ENCODE data around the gene MRPL14. TPM values are rescaled to one million over a fixed set of nuclear protein-coding genes. Genes with fewer than 3 reads are reported as not detected.

Gene MRPL14
- total and polyA plus RNA-seq, 9 of the 15 experiments (the other 6 are each of a cell fraction or from before 2014, with no cell fraction given) = 126 to 424 (median 165) TPM

DNA sequence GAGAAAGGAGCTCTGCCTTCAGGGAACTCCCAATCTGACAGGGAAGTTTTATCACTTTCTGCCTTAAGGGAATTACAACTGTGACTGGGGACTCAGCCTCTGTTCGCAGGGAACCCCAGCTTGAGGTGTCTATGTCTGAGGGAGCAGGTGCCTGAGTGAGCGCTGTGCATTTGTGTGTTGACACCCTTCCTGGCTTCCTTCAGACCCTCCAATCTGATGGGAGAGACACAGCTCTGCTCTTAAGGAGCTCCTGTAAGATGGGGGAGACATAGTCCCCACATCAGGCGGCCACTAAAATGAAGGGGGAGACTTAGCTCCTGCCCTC, 62.3 kb downstream of the MRPL14 start (continued):
- TF ChIP-seq, protein P1, sequence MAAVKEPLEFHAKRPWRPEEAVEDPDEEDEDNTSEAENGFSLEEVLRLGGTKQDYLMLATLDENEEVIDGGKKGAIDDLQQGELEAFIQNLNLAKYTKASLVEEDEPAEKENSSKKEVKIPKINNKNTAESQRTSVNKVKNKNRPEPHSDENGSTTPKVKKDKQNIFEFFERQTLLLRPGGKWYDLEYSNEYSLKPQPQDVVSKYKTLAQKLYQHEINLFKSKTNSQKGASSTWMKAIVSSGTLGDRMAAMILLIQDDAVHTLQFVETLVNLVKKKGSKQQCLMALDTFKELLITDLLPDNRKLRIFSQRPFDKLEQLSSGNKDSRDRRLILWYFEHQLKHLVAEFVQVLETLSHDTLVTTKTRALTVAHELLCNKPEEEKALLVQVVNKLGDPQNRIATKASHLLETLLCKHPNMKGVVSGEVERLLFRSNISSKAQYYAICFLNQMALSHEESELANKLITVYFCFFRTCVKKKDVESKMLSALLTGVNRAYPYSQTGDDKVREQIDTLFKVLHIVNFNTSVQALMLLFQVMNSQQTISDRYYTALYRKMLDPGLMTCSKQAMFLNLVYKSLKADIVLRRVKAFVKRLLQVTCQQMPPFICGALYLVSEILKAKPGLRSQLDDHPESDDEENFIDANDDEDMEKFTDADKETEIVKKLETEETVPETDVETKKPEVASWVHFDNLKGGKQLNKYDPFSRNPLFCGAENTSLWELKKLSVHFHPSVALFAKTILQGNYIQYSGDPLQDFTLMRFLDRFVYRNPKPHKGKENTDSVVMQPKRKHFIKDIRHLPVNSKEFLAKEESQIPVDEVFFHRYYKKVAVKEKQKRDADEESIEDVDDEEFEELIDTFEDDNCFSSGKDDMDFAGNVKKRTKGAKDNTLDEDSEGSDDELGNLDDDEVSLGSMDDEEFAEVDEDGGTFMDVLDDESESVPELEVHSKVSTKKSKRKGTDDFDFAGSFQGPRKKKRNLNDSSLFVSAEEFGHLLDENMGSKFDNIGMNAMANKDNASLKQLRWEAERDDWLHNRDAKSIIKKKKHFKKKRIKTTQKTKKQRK (IDR thresholded peaks at IDR 0.05; ENCODE audit: borderline replicate concordance, low read depth, low read length) = no peak
- TF ChIP-seq HCFC1 (IDR thresholded peaks at IDR 0.05; ENCODE audit: low read depth, low read length) = no peak
- TF ChIP-seq SRF (CRISPR knock-in tag; IDR thresholded peaks at IDR 0.05) = 0 out of 4 replicates have a peak, but pooled peaks of 1 of the 2 experiments have one; percentile 19
- TF ChIP-seq HNRNPUL1 (IDR thresholded peaks at IDR 0.05; ENCODE audit: low read length) = no peak
- no peak for TF ChIP-seq CLOCK (CRISPR knock-in tag; IDR thresholded peaks at IDR 0.05; ENCODE audit: borderline replicate concordance)
- no peak for TF ChIP-seq ZNF436 (CRISPR knock-in tag; IDR thresholded peaks at IDR 0.05)
- no peak for TF ChIP-seq ZBTB49 (CRISPR knock-in tag; IDR thresholded peaks at IDR 0.05; ENCODE audit: borderline replicate concordance)
- no peak for TF ChIP-seq SMC3 (conservative IDR thresholded peaks at IDR 0.05; ENCODE audit: insufficient read depth, low read depth, low read length)
- no peak for TF ChIP-seq RNF219 (CRISPR knock-in tag; IDR thresholded peaks at IDR 0.05)
- no peak for TF ChIP-seq ZNF699 (CRISPR knock-in tag; IDR thresholded peaks at IDR 0.05; ENCODE audit: insufficient replicate concordance)
- TF ChIP-seq CSDE1 (IDR thresholded peaks at IDR 0.05) = no peak
- no peak for TF ChIP-seq ZNF77 (CRISPR knock-in tag; IDR thresholded peaks at IDR 0.05)
- no peak for TF ChIP-seq USF1 (CRISPR knock-in tag; IDR thresholded peaks at IDR 0.05)

Measured in K562 (cell line).